B cell (primary cell): ENCODE data around the gene CHRNG. TPM values are rescaled to one million over a fixed set of nuclear protein-coding genes. Genes with fewer than 3 reads are reported as not detected.

Source experiments
- ATAC-seq: fragments of 200-7000 bp; cut with Tn5 transposase; one replicate; pipeline ENCODE4 v1.10.0; 2021; ENCODE audit warnings: low read depth, mild to moderate bottlenecking, moderate number of reproducible peaks, moderate library complexity
- CTCF ChIA-PET: fragments of 350-600 bp; sonication (Branson Sonifier 250); formaldehyde crosslinking; loops from one replicate; lab custom pipeline; 2021; ENCODE audit warnings: antibody characterized with exemption, inconsistent platforms; lab: Charles Lee
- POLR2A ChIA-PET: fragments of 350-600 bp; sonication (Branson Sonifier 250); formaldehyde crosslinking; loops from one replicate; lab custom pipeline; 2021; ENCODE audit warnings: antibody characterized with exemption; lab: Charles Lee
- DNase-seq: peaks from one replicate; pipeline ENCODE4 v3.0.0; 2013
- H2AFZ ChIP-seq: 2 replicates; pipeline ENCODE4 v1.6.1; 2012; ENCODE audit warnings: mild to moderate bottlenecking, low read depth, low read length; ENCODE audit not compliant: insufficient read depth, poor library complexity, severe bottlenecking
- H3K27ac ChIP-seq, 2 donors: 1 replicate in 1 of 2; 2 replicates in 1 of 2; pipeline ENCODE4 v1.5.1; 2012 to 2013; ENCODE audit warnings: low read length in 2 of 2, mild to moderate bottlenecking in 2 of 2, moderate library complexity in 1 of 2
- H3K27me3 ChIP-seq, 4 experiments: fragments of 200-600 bp in 1 of 4; sonication (generic) in 1 of 4; replicated peaks in 1 of 4; 1 replicate in 2 of 4; 2 replicates in 2 of 4; pipeline versions ENCODE4 v1.6.1 to v1.7.0; 2013 to 2016; ENCODE audit warnings: low read length in 3 of 4, mild to moderate bottlenecking in 2 of 4, mixed read lengths in 1 of 4, moderate library complexity in 1 of 4; ENCODE audit not compliant: insufficient read depth in 4 of 4, control insufficient read depth in 3 of 4; ENCODE audit errors: control extremely low read depth in 1 of 4
- H3K36me3 ChIP-seq, 2 experiments: replicated peaks in 1 of 2; 1 replicate in 1 of 2; 2 replicates in 1 of 2; pipeline versions ENCODE4 v1.6.1 to v1.7.1; 2013; ENCODE audit warnings: low read length in 1 of 2; ENCODE audit not compliant: insufficient read depth in 2 of 2, control insufficient read depth in 1 of 2; ENCODE audit errors: control extremely low read depth in 1 of 2, extremely low read depth in 1 of 2
- H3K4me1 ChIP-seq, 2 donors: fragments of 200-600 bp in 1 of 2; sonication (generic) in 1 of 2; 1 replicate in 1 of 2; 2 replicates in 1 of 2; pipeline versions ENCODE4 v1.5.1 to v1.6.1; 2013 to 2017; ENCODE audit warnings: low read length in 2 of 2; ENCODE audit not compliant: control insufficient read depth in 2 of 2, insufficient read depth in 2 of 2
- H3K4me2 ChIP-seq: replicated peaks from 2 replicates; pipeline ENCODE3; 2012; ENCODE audit warnings: mild to moderate bottlenecking, low read depth, low read length; ENCODE audit not compliant: poor library complexity, severe bottlenecking
- H3K4me3 ChIP-seq, 5 experiments: fragments of 200-600 bp in 1 of 5; sonication (generic) in 1 of 5; 1 replicate in 3 of 5; 2 replicates in 2 of 5; pipeline versions ENCODE4 v1.5.1 to v1.7.0; 2011 to 2016; ENCODE audit warnings: low read length in 4 of 5, mild to moderate bottlenecking in 4 of 5, low read depth in 2 of 5, control low read depth in 1 of 5, moderate library complexity in 1 of 5; ENCODE audit not compliant: insufficient read depth in 1 of 5; ENCODE audit errors: control extremely low read depth in 1 of 5, extremely low read depth in 1 of 5
- H3K79me2 ChIP-seq: fragments of 200-600 bp; sonication (generic); one replicate; pipeline ENCODE4 v1.6.0; 2016; ENCODE audit warnings: low read length; ENCODE audit not compliant: control insufficient read depth, insufficient read depth
- H3K9ac ChIP-seq: fragments of 200-600 bp; sonication (generic); 2 replicates; pipeline ENCODE4 v1.6.1; 2017; ENCODE audit warnings: mild to moderate bottlenecking, low read length, moderate library complexity
- H3K9me3 ChIP-seq, 3 donors: one replicate each; pipeline versions ENCODE4 v1.6.1 to v1.7.1; 2013; ENCODE audit warnings: low read length in 2 of 3; ENCODE audit not compliant: control insufficient read depth in 2 of 3, insufficient read depth in 1 of 3; ENCODE audit errors: control extremely low read depth in 1 of 3
- H4K20me1 ChIP-seq: 2 replicates; pipeline ENCODE4 v1.6.0; 2012; ENCODE audit warnings: mild to moderate bottlenecking, low read length; ENCODE audit not compliant: insufficient read depth, control insufficient read depth, poor library complexity, severe bottlenecking
- H3K27ac Mint-ChIP-seq: one replicate; pipeline ENCODE4 v1.8.0; 2021; ENCODE audit warnings: mixed read lengths
- H3K27me3 Mint-ChIP-seq: one replicate; pipeline ENCODE4 v1.8.0; 2021; ENCODE audit warnings: mixed read lengths
- H3K4me1 Mint-ChIP-seq: one replicate; pipeline ENCODE4 v1.8.0; 2021; ENCODE audit warnings: mixed read lengths
- H3K4me3 Mint-ChIP-seq: one replicate; pipeline ENCODE4 v1.8.0; 2021; ENCODE audit warnings: mixed read lengths
- H3K9me3 Mint-ChIP-seq: one replicate; pipeline ENCODE4 v1.8.0; 2022; ENCODE audit warnings: mixed read lengths; ENCODE audit not compliant: insufficient read depth
- EZH2 ChIP-seq: IDR thresholded peaks from 2 replicates; pipeline ENCODE4 v1.6.1; 2012; ENCODE audit warnings: borderline replicate concordance, low read depth, mild to moderate bottlenecking, moderate library complexity, low read length; ENCODE audit not compliant: insufficient read depth, poor library complexity, severe bottlenecking
- WGBS: methylation state at CpG from one replicate; pipeline ENCODE4 v1.1.5; 2013; ENCODE audit warnings: missing lambda C conversion rate; ENCODE audit not compliant: insufficient coverage; 5-methylcytosine and 5-hydroxymethylcytosine counted together
- intact Hi-C: fragments of 100-400 bp; cut with micrococcal nuclease; formaldehyde crosslinking; loops from one replicate; pipeline ENCODE4 v1.10.0; 2022
- polyA plus RNA-seq: library from polyadenylated mRNA; depleted of rRNA; stranded (reverse); fragments of >200 nt; gene quantifications from 2 replicates; pipeline ENCODE4 v1.2.3, GENCODE V29; 2012
- total RNA-seq, 2 donors: library from RNA; stranded (reverse); fragments of 120-200 nt in 1 of 2; gene quantifications; 1 replicate in 1 of 2; 2 replicates in 1 of 2; pipeline versions ENCODE4 v1.2.3 to v1.2.4, GENCODE V29; 2013 to 2022
- TF ChIP-seq, protein P1 (sequence below): fragments of 200-600 bp; IDR thresholded peaks from one replicate; pipeline ENCODE4 v1.8.0; 2022; ENCODE audit warnings: antibody characterized with exemption, mild to moderate bottlenecking

The CHRNG gene
- total and polyA plus RNA-seq, 2 donors (not counting 1 experiment from before 2014, with no cell fraction given), result not detected

GRCh38 chr2:232493701-232494474 lies 45.6 kb upstream of the CHRNG start:
- no peak for ATAC-seq
- Mint-ChIP-seq H3K27me3 (peaks cover 28% of the 10 kb centered on the region), H3K27ac (no peak overlapping the region), H3K4me3 (no peak overlapping the region), H3K9me3 (no peaks in the 10 kb centered on the region), H3K4me1 (peaks cover under 1% of the 10 kb centered on the region)
- no peak overlapping the region for H3K4me2 ChIP-seq
- H4K20me1 ChIP-seq, result no peaks in the 10 kb centered on the region
- ChIA-PET POLR2A (no interaction called here), CTCF (no interaction called here)
- no peak for TF ChIP-seq EZH2
- TF ChIP-seq, protein P1, sequence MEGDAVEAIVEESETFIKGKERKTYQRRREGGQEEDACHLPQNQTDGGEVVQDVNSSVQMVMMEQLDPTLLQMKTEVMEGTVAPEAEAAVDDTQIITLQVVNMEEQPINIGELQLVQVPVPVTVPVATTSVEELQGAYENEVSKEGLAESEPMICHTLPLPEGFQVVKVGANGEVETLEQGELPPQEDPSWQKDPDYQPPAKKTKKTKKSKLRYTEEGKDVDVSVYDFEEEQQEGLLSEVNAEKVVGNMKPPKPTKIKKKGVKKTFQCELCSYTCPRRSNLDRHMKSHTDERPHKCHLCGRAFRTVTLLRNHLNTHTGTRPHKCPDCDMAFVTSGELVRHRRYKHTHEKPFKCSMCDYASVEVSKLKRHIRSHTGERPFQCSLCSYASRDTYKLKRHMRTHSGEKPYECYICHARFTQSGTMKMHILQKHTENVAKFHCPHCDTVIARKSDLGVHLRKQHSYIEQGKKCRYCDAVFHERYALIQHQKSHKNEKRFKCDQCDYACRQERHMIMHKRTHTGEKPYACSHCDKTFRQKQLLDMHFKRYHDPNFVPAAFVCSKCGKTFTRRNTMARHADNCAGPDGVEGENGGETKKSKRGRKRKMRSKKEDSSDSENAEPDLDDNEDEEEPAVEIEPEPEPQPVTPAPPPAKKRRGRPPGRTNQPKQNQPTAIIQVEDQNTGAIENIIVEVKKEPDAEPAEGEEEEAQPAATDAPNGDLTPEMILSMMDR, result no peak
- no peaks in the 10 kb centered on the region for H3K4me1 ChIP-seq
- no peak overlapping the region for H3K9ac ChIP-seq
- peaks cover 0 to 6% (median 0%) of the 10 kb centered on the region in 4 experiments for H3K27me3 ChIP-seq
- H3K79me2 ChIP-seq, result no peaks in the 10 kb centered on the region
- H3K4me3 ChIP-seq, result no peak overlapping the region
- intact Hi-C loops, result no loop called here
- no peak overlapping the region for H2AFZ ChIP-seq
- WGBS, result 81% methylated on average over 10 of the region's 10 CpGs
- no peaks in the 10 kb centered on the region for H3K36me3 ChIP-seq
- H3K9me3 ChIP-seq, result no peaks in the 10 kb centered on the region
- H3K27ac ChIP-seq, result no peak overlapping the region
- DNase-seq, result no peak

DNA sequence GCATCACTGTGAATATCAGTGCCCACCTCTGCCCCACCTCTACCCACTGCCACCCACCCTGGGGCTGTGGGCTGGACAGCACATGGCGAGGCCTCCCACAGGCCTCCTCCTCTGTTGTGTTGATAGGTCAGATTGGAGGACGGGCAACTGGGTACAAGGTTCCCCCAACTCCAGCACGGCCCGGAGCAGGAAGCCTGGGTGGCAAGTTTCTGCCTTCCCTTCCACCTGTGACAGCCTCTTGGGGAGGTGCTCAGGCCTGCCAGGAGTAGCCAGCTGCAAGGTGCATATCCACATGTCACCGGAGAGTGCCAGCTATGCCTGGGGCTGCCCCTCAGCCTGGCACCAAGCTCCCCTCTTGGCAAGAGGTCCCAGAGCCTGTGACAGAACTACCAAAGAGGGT lies 45.0 kb upstream of the CHRNG start:
- H3K4me3 ChIP-seq, result no peak overlapping the region
- ChIA-PET CTCF (no interaction called here), POLR2A (no interaction called here)
- no peaks in the 10 kb centered on the region for H3K36me3 ChIP-seq
- H3K9me3 Mint-ChIP-seq, result no peaks in the 10 kb centered on the region
- intact Hi-C loops, result no loop called here
- H2AFZ ChIP-seq, result no peak overlapping the region
- no peaks in the 10 kb centered on the region for H3K9me3 ChIP-seq
- H3K4me3 Mint-ChIP-seq, result no peak overlapping the region
- peaks cover 0 to 5% (median 0%) of the 10 kb centered on the region in 4 experiments for H3K27me3 ChIP-seq
- no peak for ATAC-seq
- TF ChIP-seq EZH2, result no peak
- TF ChIP-seq, protein P1, result no peak
- no peak overlapping the region for H3K27ac ChIP-seq
- no peaks in the 10 kb centered on the region for H3K4me1 Mint-ChIP-seq
- DNase-seq, result no peak
- 93% methylated on average over 4 of the region's 5 CpGs for WGBS
- no peak overlapping the region for H3K9ac ChIP-seq
- no peaks in the 10 kb centered on the region for H3K79me2 ChIP-seq
- H4K20me1 ChIP-seq, result no peaks in the 10 kb centered on the region
- H3K27me3 Mint-ChIP-seq, result peaks cover 25% of the 10 kb centered on the region
- no peak overlapping the region for H3K27ac Mint-ChIP-seq
- no peak overlapping the region for H3K4me2 ChIP-seq
- H3K4me1 ChIP-seq, result no peaks in the 10 kb centered on the region
